Adrenal gland (tissue), 5 donors: ENCODE results near the gene POU4F3.

Experiments used
- CTCF ChIP-seq, 6 experiments: fragments of 450-650 bp in 4 of 6; fragments of 200-600 bp in 2 of 6; sonication (generic) in 1 of 6; IDR thresholded peaks; 1 replicate in 5 of 6; 2 replicates in 1 of 6; pipeline versions ENCODE4 v1.5.1 to v1.8.0; 2016 to 2021; ENCODE audit warnings: antibody characterized with exemption in 6 of 6, mild to moderate bottlenecking in 2 of 6, moderate library complexity in 1 of 6
- POLR2A ChIP-seq, 2 donors: fragments of 450-650 bp; IDR thresholded peaks; one replicate each; pipeline ENCODE4 v1.6.1; 2017; ENCODE audit warnings: antibody characterized with exemption in 2 of 2, mild to moderate bottlenecking in 2 of 2, moderate library complexity in 1 of 2
- donor health status: DM: no; HTN: no; CAD: no.

GRCh38 chr5:146376821-146377220 is 38.2 kb downstream of the POU4F3 start:
- TF ChIP-seq CTCF (IDR thresholded peaks at IDR 0.05) (no peak), POLR2A (IDR thresholded peaks at IDR 0.05) (no peak)
